ENCODE measurements around the gene EPS15.
A peak's percentile ranks its signal among the peaks of the same experiment; 100 is the strongest.

EPS15 gene

GRCh38 chr1:51331206-51332100, 187.6 kb downstream of the EPS15 start:
- peak; percentile 37 for DNase-seq (ENCODE audit: low read depth)

- DNase-seq (ENCODE audit: low read depth): no peak
Observed at GRCh38 chr1:51330331-51331201, 188.5 kb downstream of the EPS15 start, which contains the start of gene TTC39A. TTC39A (minus strand) TSS chr1:51330562; CDS start chr1:51330477, 85 bp downstream.

GRCh38 chr1:51329443-51330325, 189.4 kb downstream of the EPS15 start:
- DNase-seq (ENCODE audit: low read depth): no peak

- DNase-seq (ENCODE audit: low read depth): no peak
Observed at GRCh38 chr1:51328926-51329325, 190.1 kb downstream of the EPS15 start.

GRCh38 chr1:51328279-51328678, 190.8 kb downstream of the EPS15 start:
- no peak for DNase-seq (ENCODE audit: low read depth)

- no peak for DNase-seq (ENCODE audit: low read depth)
Observed at GRCh38 chr1:51327386-51327785, 191.7 kb downstream of the EPS15 start.

GRCh38 chr1:51326839-51327238, 192.2 kb downstream of the EPS15 start:
- no peak for DNase-seq (ENCODE audit: low read depth)

GRCh38 chr1:51325878-51326755, 192.9 kb downstream of the EPS15 start:
- DNase-seq (ENCODE audit: low read depth): no peak

- DNase-seq (ENCODE audit: low read depth): no peak
Observed at GRCh38 chr1:51325391-51325790, 193.7 kb downstream of the EPS15 start.

GRCh38 chr1:51325011-51325385, 194.1 kb downstream of the EPS15 start:
- peak; percentile 29 for DNase-seq (ENCODE audit: low read depth)

GRCh38 chr1:51324251-51325010, 194.6 kb downstream of the EPS15 start:
- DNase-seq (ENCODE audit: low read depth): peak; percentile 20

- no peak for DNase-seq (ENCODE audit: low read depth)
Observed at GRCh38 chr1:51323778-51324177, 195.3 kb downstream of the EPS15 start.

- no peak for DNase-seq (ENCODE audit: low read depth)
Observed at GRCh38 chr1:51322417-51323101, 196.5 kb downstream of the EPS15 start.

GRCh38 chr1:51321924-51322280, 197.2 kb downstream of the EPS15 start:
- no peak for DNase-seq (ENCODE audit: low read depth)

GRCh38 chr1:51320967-51321923, 197.8 kb downstream of the EPS15 start:
- no peak for DNase-seq (ENCODE audit: low read depth)

GRCh38 chr1:51317798-51318197, 201.3 kb downstream of the EPS15 start:
- DNase-seq (ENCODE audit: low read depth): no peak

GRCh38 chr1:51316846-51317120, 202.3 kb downstream of the EPS15 start:
- no peak for DNase-seq (ENCODE audit: low read depth)

- no peak for DNase-seq (ENCODE audit: low read depth)
Observed at GRCh38 chr1:51316113-51316845, 202.8 kb downstream of the EPS15 start.

Data from fibroblast of gingiva (primary cell).